ENCODE data around the gene SNRNP70. TPM values are rescaled to one million over a fixed set of nuclear protein-coding genes. Genes with fewer than 3 reads are reported as not detected.

SNRNP70 gene
- total and polyA plus RNA-seq, 9 donors = 157 to 276 (median 221) TPM

DNA sequence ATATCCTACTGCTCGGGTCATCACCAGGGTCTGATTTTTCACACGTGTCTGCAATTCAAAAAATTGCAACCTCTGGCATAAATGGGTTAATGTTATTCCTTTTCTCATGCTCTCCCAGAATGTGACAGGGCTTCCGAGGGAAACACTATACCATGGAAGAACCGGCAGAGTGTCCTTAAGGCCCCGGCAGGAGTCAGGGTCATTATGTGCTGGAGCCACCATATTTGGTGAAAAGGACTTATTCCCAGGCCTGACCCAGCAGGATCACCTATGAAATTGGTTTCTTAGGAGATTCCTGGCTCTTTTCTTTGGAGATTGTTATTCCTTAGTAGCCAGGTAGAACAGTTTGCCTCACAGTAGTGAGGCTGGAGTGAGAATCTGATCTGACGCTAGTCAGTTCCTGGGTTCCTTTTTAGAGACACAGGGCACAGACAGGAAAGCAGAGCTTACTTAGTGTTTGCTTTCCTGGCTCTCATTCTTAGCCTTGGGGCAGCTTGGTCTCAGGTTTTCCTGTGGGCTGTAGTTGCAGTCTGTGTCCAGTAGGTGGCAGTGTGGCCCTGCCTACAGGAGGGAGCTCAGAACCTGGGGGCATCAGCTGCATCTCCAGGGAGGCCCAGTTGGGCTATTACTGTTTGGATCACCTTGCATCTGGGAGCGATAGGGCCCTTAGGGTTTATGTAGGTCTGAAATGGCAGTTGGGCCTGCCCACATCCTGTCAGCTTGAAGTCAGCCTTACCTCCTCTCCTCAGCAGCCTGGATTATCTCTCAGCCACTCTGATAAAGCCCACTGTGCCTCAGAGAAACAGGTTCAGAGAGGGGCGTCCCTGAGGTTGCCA, 12.4 kb downstream of the SNRNP70 start:
- peak; percentile 75 for DNase-seq
- no peaks in the 10 kb centered on the region for H3K9me3 ChIP-seq (replicated peaks; ENCODE audit: control insufficient read depth, low read depth, low read length)
- H3K36me3 ChIP-seq (ENCODE audit: control insufficient read depth, insufficient read depth, low read length) = peaks cover 76% of the 10 kb centered on the region
- H3K4me1 ChIP-seq (ENCODE audit: control insufficient read depth, insufficient read depth, low read length) = peaks cover 29% of the 10 kb centered on the region
- H3K27ac ChIP-seq (ENCODE audit: low read length) = peak overlapping the region; percentile 29
- WGBS (ENCODE audit: insufficient coverage) = 30% methylated on average over 3 of the region's 8 CpGs
- no peak overlapping the region for H3K4me3 ChIP-seq (ENCODE audit: low read length)
- no peaks in the 10 kb centered on the region for H3K27me3 ChIP-seq (ENCODE audit: control insufficient read depth, insufficient read depth, low read length)

DNA sequence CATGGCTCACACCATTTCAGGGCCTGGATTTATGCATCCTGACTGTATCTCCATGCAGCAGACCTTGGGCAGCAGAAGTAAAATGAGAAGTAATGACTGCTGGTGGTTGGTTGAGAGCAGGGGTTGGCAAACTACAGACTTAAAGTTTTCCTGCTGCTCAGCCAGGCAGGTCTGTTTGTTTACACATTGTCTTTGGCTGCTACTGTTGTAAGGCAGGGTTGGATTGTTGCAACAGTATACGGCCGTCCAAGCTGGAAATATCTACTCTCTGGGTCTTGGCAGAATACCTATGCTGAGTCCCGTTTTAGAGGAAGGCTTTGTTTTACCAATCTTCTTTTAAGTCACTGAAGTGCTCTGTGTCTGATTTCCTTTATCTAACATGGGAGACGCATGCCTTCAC, 13.5 kb downstream of the SNRNP70 start:
- H3K36me3 ChIP-seq (ENCODE audit: control insufficient read depth, insufficient read depth, low read length) = peaks cover 77% of the 10 kb centered on the region
- H3K4me1 ChIP-seq (ENCODE audit: control insufficient read depth, insufficient read depth, low read length) = peaks cover 39% of the 10 kb centered on the region
- 79% methylated on average over 4 of the region's 4 CpGs for WGBS (ENCODE audit: insufficient coverage)
- H3K27me3 ChIP-seq (ENCODE audit: control insufficient read depth, insufficient read depth, low read length) = no peaks in the 10 kb centered on the region
- no peak overlapping the region for H3K4me3 ChIP-seq (ENCODE audit: low read length)
- H3K27ac ChIP-seq (ENCODE audit: low read length) = no peak overlapping the region
- no peak for DNase-seq
- no peaks in the 10 kb centered on the region for H3K9me3 ChIP-seq (replicated peaks; ENCODE audit: control insufficient read depth, low read depth, low read length)

DNA sequence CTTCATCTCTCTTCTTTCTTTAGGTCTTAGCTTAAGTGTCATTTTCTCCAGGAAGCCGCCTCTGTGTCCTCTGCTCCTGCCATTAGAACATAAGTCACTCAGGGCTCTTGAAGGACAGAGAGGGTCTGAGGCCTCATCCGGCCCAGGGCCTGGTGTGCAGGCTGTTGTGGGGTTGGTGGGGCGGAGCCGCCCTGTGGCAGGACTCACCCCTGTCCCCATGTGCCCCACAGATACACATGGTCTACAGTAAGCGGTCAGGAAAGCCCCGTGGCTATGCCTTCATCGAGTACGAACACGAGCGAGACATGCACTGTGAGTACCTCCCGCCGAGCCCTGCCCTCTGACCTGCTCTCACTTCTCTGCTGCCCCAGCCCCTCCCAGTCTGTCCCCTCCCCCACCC, 15.9 kb downstream of the SNRNP70 start:
- DNase-seq = no peak
- no peaks in the 10 kb centered on the region for H3K27me3 ChIP-seq (ENCODE audit: control insufficient read depth, insufficient read depth, low read length)
- H3K4me1 ChIP-seq (ENCODE audit: control insufficient read depth, insufficient read depth, low read length) = peaks cover 33% of the 10 kb centered on the region
- 77% methylated on average over 8 of the region's 12 CpGs for WGBS (ENCODE audit: insufficient coverage)
- H3K27ac ChIP-seq (ENCODE audit: low read length) = no peak overlapping the region
- H3K36me3 ChIP-seq (ENCODE audit: control insufficient read depth, insufficient read depth, low read length) = peaks cover 95% of the 10 kb centered on the region
- no peak overlapping the region for H3K4me3 ChIP-seq (ENCODE audit: low read length)
- H3K9me3 ChIP-seq (replicated peaks; ENCODE audit: control insufficient read depth, low read depth, low read length) = no peaks in the 10 kb centered on the region

DNA sequence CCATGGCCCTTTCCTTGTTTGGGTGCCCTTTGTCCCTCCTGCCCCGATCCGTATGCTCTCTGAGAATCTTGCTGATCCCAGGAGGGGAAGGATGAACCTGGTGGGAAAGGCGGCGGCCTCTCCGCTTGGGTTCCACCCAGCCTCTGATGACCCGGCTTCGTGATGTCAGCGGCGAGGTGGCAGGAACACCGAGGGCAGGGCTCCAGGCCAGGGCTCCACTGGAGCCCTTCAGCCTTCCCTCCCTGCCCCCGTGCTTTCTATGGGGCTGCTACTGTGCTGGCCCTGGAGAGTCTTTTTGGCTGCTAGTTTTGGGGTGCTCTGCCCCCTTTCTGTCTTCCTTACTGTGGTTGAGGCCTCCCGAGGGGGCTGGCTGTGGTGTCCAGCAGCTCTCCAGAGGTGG, 17.1 kb downstream of the SNRNP70 start:
- Histone ChIP-seq H3K36me3 (ENCODE audit: control insufficient read depth, insufficient read depth, low read length) (peaks cover 95% of the 10 kb centered on the region), H3K27me3 (ENCODE audit: control insufficient read depth, insufficient read depth, low read length) (no peaks in the 10 kb centered on the region), H3K4me3 (ENCODE audit: low read length) (no peak overlapping the region), H3K4me1 (ENCODE audit: control insufficient read depth, insufficient read depth, low read length) (peaks cover 28% of the 10 kb centered on the region), H3K27ac (ENCODE audit: low read length) (no peak overlapping the region), H3K9me3 (replicated peaks; ENCODE audit: control insufficient read depth, low read depth, low read length) (no peaks in the 10 kb centered on the region)
- DNase-seq = no peak
- 82% methylated on average over 4 of the region's 12 CpGs for WGBS (ENCODE audit: insufficient coverage)

DNA sequence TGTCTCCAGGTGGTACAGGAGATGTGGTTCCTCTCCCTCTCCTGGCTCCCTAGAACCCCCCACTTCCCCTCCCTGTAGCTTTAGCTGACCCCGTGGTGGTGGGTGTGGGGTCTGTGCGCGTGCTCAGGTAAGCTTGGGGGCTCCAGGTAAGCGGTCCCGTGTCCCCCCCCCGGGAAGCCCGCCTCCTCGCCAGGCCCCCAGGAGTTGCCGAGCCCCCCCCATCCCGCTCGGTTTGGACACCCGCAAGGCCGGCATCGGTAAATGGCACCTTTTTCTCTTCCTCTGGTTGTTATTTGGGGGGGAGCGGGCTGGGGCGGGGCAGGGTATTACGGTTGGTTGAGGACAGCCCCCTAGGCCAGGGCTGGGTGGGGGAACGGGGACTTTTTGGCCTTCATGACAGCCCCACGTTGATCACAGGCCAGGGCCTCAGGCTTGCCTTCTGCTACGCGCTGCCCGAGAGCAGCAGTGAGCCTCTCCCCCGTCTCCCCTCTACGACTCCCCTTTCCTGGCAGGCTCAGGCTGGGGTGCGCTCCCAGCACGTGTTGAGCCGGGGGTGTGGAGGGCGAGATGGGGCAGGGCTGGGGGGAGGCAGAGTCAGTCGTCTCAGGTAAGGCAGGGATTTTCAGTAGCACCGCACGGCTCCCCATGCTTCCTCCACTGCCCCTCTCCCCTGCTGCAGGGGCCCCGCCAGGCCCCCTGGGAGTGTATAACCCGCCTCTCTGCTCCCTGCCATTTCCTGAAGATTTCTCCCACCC, 18.3 kb downstream of the SNRNP70 start:
- Histone ChIP-seq H3K27me3 (ENCODE audit: control insufficient read depth, insufficient read depth, low read length) (no peaks in the 10 kb centered on the region), H3K9me3 (replicated peaks; ENCODE audit: control insufficient read depth, low read depth, low read length) (no peaks in the 10 kb centered on the region), H3K27ac (ENCODE audit: low read length) (no peak overlapping the region), H3K36me3 (ENCODE audit: control insufficient read depth, insufficient read depth, low read length) (peaks cover 94% of the 10 kb centered on the region), H3K4me3 (ENCODE audit: low read length) (no peak overlapping the region), H3K4me1 (ENCODE audit: control insufficient read depth, insufficient read depth, low read length) (peaks cover 20% of the 10 kb centered on the region)
- DNase-seq = no peak
- 36% methylated on average over 8 of the region's 33 CpGs for WGBS (ENCODE audit: insufficient coverage)

DNA sequence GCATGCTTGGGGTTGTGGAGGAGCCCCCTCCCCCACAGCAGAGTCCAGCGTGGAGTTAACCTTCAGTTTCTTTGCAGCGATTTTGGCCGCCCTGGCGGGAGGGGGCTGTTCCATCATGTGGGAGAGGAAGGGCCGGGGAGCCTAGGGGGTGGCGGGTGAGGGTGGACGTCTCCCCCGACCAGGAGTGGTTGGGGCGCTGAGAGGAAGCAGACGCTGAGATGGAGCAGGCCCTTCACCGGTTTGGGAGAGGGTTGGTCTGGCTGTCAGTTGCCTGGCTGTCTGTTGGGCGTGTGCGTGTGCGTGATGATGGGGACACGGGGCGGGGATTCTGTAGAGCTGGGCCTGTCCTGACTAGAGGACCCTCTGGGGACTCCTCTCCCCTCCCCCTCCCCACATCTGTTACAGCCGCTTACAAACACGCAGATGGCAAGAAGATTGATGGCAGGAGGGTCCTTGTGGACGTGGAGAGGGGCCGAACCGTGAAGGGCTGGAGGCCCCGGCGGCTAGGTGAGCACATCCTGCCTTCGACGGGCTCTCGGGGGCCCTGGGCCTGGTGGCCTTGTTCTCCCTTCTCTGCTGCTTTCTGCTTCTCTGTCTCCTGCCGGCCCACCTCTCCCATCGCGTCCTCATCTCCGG, 19.1 kb downstream of the SNRNP70 start:
- peaks cover 94% of the 10 kb centered on the region for H3K36me3 ChIP-seq (ENCODE audit: control insufficient read depth, insufficient read depth, low read length)
- peak; percentile 80 for DNase-seq

DNA sequence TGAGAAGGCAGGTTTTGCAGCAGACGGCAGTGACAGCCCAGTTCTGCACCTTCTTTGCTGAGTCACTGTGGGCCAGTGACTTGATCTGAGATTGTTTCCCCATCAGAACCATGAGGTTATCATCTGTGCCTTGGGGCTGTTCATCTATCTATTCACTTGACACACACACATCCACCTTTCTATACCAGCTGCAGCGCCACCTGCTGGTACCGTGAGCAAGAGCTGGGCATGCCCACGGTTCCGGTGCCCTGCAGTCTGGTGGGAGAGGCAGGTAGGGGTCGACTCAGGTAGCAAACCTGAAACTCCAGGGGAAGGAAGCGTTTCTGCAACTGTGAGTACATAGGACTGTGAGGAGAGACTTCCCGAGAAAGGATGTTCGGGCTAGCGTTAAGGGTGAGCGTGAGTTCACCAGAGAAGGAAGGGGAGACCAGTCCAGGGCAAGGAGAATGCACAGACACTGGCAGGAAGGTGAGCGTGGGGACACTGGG, 21.4 kb downstream of the SNRNP70 start:
- no peak overlapping the region for H3K27ac ChIP-seq (ENCODE audit: low read length)
- 67% methylated on average over 11 of the region's 12 CpGs for WGBS (ENCODE audit: insufficient coverage)
- no peaks in the 10 kb centered on the region for H3K27me3 ChIP-seq (ENCODE audit: control insufficient read depth, insufficient read depth, low read length)
- no peak overlapping the region for H3K4me3 ChIP-seq (ENCODE audit: low read length)
- H3K9me3 ChIP-seq (replicated peaks; ENCODE audit: control insufficient read depth, low read depth, low read length) = no peaks in the 10 kb centered on the region
- no peak for DNase-seq
- H3K36me3 ChIP-seq (ENCODE audit: control insufficient read depth, insufficient read depth, low read length) = peaks cover 81% of the 10 kb centered on the region
- peaks cover 20% of the 10 kb centered on the region for H3K4me1 ChIP-seq (ENCODE audit: control insufficient read depth, insufficient read depth, low read length)

More for the DNA sequence above, 19.1 kb downstream of the SNRNP70 start:
- Histone ChIP-seq H3K4me3 (ENCODE audit: low read length) (no peak overlapping the region), H3K4me1 (ENCODE audit: control insufficient read depth, insufficient read depth, low read length) (peaks cover 20% of the 10 kb centered on the region), H3K9me3 (replicated peaks; ENCODE audit: control insufficient read depth, low read depth, low read length) (no peaks in the 10 kb centered on the region), H3K27me3 (ENCODE audit: control insufficient read depth, insufficient read depth, low read length) (no peaks in the 10 kb centered on the region), H3K27ac (ENCODE audit: low read length) (no peak overlapping the region)
- 44% methylated on average over 18 of the region's 30 CpGs for WGBS (ENCODE audit: insufficient coverage)

DNA sequence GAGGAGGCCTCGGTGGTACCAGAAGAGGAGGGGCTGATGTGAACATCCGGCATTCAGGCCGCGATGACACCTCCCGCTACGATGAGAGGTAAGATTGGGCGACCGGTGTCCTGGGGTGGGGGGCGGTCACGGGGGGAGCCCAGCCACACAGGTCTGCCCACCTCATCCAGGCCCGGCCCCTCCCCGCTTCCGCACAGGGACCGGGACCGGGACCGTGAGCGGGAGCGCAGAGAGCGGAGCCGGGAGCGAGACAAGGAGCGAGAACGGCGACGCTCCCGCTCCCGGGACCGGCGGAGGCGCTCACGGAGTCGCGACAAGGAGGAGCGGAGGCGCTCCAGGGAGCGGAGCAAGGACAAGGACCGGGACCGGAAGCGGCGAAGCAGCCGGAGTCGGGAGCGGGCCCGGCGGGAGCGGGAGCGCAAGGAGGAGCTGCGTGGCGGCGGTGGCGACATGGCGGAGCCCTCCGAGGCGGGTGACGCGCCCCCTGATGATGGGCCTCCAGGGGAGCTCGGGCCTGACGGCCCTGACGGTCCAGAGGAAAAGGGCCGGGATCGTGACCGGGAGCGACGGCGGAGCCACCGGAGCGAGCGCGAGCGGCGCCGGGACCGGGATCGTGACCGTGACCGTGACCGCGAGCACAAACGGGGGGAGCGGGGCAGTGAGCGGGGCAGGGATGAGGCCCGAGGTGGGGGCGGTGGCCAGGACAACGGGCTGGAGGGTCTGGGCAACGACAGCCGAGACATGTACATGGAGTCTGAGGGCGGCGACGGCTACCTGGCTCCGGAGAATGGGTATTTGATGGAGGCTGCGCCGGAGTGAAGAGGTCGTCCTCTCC, 22.6 kb downstream of the SNRNP70 start:
- H3K4me1 ChIP-seq (ENCODE audit: control insufficient read depth, insufficient read depth, low read length) = peaks cover 19% of the 10 kb centered on the region
- WGBS (ENCODE audit: insufficient coverage) = 92% methylated on average over 92 of the region's 93 CpGs

GRCh38 chr19:49109051-49109450, 23.8 kb downstream of the SNRNP70 start:
- H3K27me3 ChIP-seq (ENCODE audit: control insufficient read depth, insufficient read depth, low read length) = no peaks in the 10 kb centered on the region
- no peak for DNase-seq
- 88% methylated on average over 3 of the region's 5 CpGs for WGBS (ENCODE audit: insufficient coverage)
- H3K27ac ChIP-seq (ENCODE audit: low read length) = no peak overlapping the region
- H3K36me3 ChIP-seq (ENCODE audit: control insufficient read depth, insufficient read depth, low read length) = peaks cover 59% of the 10 kb centered on the region
- no peaks in the 10 kb centered on the region for H3K9me3 ChIP-seq (replicated peaks; ENCODE audit: control insufficient read depth, low read depth, low read length)
- H3K4me3 ChIP-seq (ENCODE audit: low read length) = no peak overlapping the region
- peaks cover 16% of the 10 kb centered on the region for H3K4me1 ChIP-seq (ENCODE audit: control insufficient read depth, insufficient read depth, low read length)

More for the DNA sequence above, 22.6 kb downstream of the SNRNP70 start:
- Histone ChIP-seq H3K27ac (ENCODE audit: low read length) (no peak overlapping the region), H3K27me3 (ENCODE audit: control insufficient read depth, insufficient read depth, low read length) (no peaks in the 10 kb centered on the region), H3K9me3 (replicated peaks; ENCODE audit: control insufficient read depth, low read depth, low read length) (no peaks in the 10 kb centered on the region), H3K4me3 (ENCODE audit: low read length) (no peak overlapping the region), H3K36me3 (ENCODE audit: control insufficient read depth, insufficient read depth, low read length) (peaks cover 70% of the 10 kb centered on the region)
- no peak for DNase-seq

Measured in muscle of leg (tissue), 11 donors.